GM20000 (cell line): ENCODE measurements around the gene LHFPL3.
"Not testable (repeated sequence)": the region's sequence is repeated elsewhere in the genome, so short reads cannot be mapped to it uniquely, and the experiment has no call there.

Experiments
- DNase-seq: peaks from one replicate; pipeline ENCODE4 v3.0.0; 2012; ENCODE audit warnings: low spot score
- CTCF ChIP-seq: IDR thresholded peaks from 2 replicates; pipeline ENCODE4 v1.5.1; 2012; ENCODE audit warnings: mild to moderate bottlenecking, control low read depth; ENCODE audit errors: extremely low read depth, missing control alignments

The LHFPL3 gene

GRCh38 chr7:104908636-104909035, 580.2 kb downstream of the LHFPL3 start:
- TF ChIP-seq CTCF, result no peak
- no peak for DNase-seq

- DNase-seq, result no peak
- TF ChIP-seq CTCF, result no peak
Measured at GRCh38 chr7:104909096-104909495, 580.7 kb downstream of the LHFPL3 start.

- no peak for DNase-seq
- no peak for TF ChIP-seq CTCF
Measured at GRCh38 chr7:104914421-104914820, 586.0 kb downstream of the LHFPL3 start.

- TF ChIP-seq CTCF, result no peak
- no peak for DNase-seq
Measured at GRCh38 chr7:104921596-104921995, 593.2 kb downstream of the LHFPL3 start.

GRCh38 chr7:104922182-104923009, 594.0 kb downstream of the LHFPL3 start:
- TF ChIP-seq CTCF, result no peak
- DNase-seq, result no peak

- peak; percentile 55 for TF ChIP-seq CTCF
- DNase-seq, result peak; percentile 73
Measured at GRCh38 chr7:104923010-104923421, 594.6 kb downstream of the LHFPL3 start.

GRCh38 chr7:104926189-104926588, 597.8 kb downstream of the LHFPL3 start:
- not testable (repeated sequence) for DNase-seq

- TF ChIP-seq CTCF, result no peak
Measured at GRCh38 chr7:104926601-104927041, 598.2 kb downstream of the LHFPL3 start.

More at GRCh38 chr7:104926601-104927041, 598.2 kb downstream of the LHFPL3 start:
- no peak for DNase-seq
